ENCODE data around the gene KIAA0408.
A peak's percentile ranks its signal among the peaks of the same experiment; 100 is the strongest.
"Not testable (repeated sequence)": the region's sequence is repeated elsewhere in the genome, so short reads cannot be mapped to it uniquely, and the experiment has no call there.

Gene KIAA0408

GRCh38 chr6:127420556-127420955, 38.6 kb downstream of the KIAA0408 start:
- WGBS (ENCODE audit: insufficient coverage, insufficient read length): no CpG with 5 or more reads among the region's 2 CpGs
- H3K27ac ChIP-seq (ENCODE audit: low read length): no peak overlapping the region
- DNase-seq (ENCODE audit: low read depth, low spot score): peak; percentile 86

GRCh38 chr6:127415096-127415495, 44.1 kb downstream of the KIAA0408 start:
- no peak overlapping the region for H3K4me3 ChIP-seq (ENCODE audit: low read length)
- DNase-seq (ENCODE audit: low read depth, low spot score): no peak
- no peaks in the 10 kb centered on the region for H3K36me3 ChIP-seq (ENCODE audit: control insufficient read depth, insufficient read depth, low read length)
- H3K27me3 ChIP-seq (ENCODE audit: control insufficient read depth, insufficient read depth, low read length): no peaks in the 10 kb centered on the region
- H3K4me1 ChIP-seq (ENCODE audit: control insufficient read depth, insufficient read depth, low read length): no peaks in the 10 kb centered on the region
- no peaks in the 10 kb centered on the region for H3K9me3 ChIP-seq (ENCODE audit: control insufficient read depth, insufficient read depth, low read length)
- WGBS (ENCODE audit: insufficient coverage, insufficient read length): no CpG with 5 or more reads among the region's 2 CpGs
- no peak overlapping the region for H3K27ac ChIP-seq (ENCODE audit: low read length)

More at GRCh38 chr6:127420556-127420955, 38.6 kb downstream of the KIAA0408 start:
- Histone ChIP-seq H3K36me3 (ENCODE audit: control insufficient read depth, insufficient read depth, low read length) (no peaks in the 10 kb centered on the region), H3K9me3 (ENCODE audit: control insufficient read depth, insufficient read depth, low read length) (no peaks in the 10 kb centered on the region), H3K4me1 (ENCODE audit: control insufficient read depth, insufficient read depth, low read length) (no peaks in the 10 kb centered on the region; the same call in 1 of the 2 replicates), H3K27me3 (ENCODE audit: control insufficient read depth, insufficient read depth, low read length) (no peaks in the 10 kb centered on the region), H3K4me3 (ENCODE audit: low read length) (no peak overlapping the region)

- H3K27me3 ChIP-seq (ENCODE audit: control insufficient read depth, insufficient read depth, low read length); H3K9me3 ChIP-seq (ENCODE audit: control insufficient read depth, insufficient read depth, low read length); H3K27ac ChIP-seq (ENCODE audit: low read length); H3K4me1 ChIP-seq (ENCODE audit: control insufficient read depth, insufficient read depth, low read length); H3K4me3 ChIP-seq (ENCODE audit: low read length); H3K36me3 ChIP-seq (ENCODE audit: control insufficient read depth, insufficient read depth, low read length); DNase-seq (ENCODE audit: low read depth, low spot score): not testable (repeated sequence)
- WGBS (ENCODE audit: insufficient coverage, insufficient read length): no CpG with 5 or more reads among the region's 4 CpGs
Measured at GRCh38 chr6:127413123-127413522, 46.1 kb downstream of the KIAA0408 start.

GRCh38 chr6:127412016-127412415, 47.2 kb downstream of the KIAA0408 start:
- H3K9me3 ChIP-seq (ENCODE audit: control insufficient read depth, insufficient read depth, low read length); H3K27ac ChIP-seq (ENCODE audit: low read length); H3K4me1 ChIP-seq (ENCODE audit: control insufficient read depth, insufficient read depth, low read length); DNase-seq (ENCODE audit: low read depth, low spot score); H3K4me3 ChIP-seq (ENCODE audit: low read length); H3K27me3 ChIP-seq (ENCODE audit: control insufficient read depth, insufficient read depth, low read length); H3K36me3 ChIP-seq (ENCODE audit: control insufficient read depth, insufficient read depth, low read length): not testable (repeated sequence)
- no CpG with 5 or more reads among the region's 8 CpGs for WGBS (ENCODE audit: insufficient coverage, insufficient read length)
